ENCODE data around the gene PARD3. TPM values are rescaled to one million over a fixed set of nuclear protein-coding genes. Genes with fewer than 3 reads are reported as not detected.

The PARD3 gene
- total RNA-seq, 1 donor from 2014 or later: 35.4 TPM

DNA sequence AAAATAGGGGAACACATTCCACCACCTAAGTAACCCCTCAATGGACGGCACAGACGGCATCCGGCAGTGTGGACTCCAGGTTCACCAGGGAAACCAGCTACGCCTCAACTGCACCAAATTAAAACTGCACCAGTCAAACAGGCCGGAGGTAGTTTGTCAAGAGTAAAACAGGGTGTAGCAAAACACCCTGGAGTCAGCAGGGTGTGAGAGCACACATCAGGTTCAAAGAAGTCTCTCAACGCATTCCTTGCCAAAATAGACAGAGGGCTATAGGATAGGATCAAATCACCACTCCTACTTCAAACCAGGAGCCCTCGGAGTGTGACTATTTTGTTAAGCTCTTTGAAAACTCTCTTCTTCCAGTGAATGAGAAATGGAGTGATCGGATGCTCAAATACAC lies 135.9 kb downstream of the PARD3 start:
- FAIRE-seq (no peak), DNase-seq (ENCODE audit: low read depth) (no peak)
- Histone ChIP-seq H4K20me1 (ENCODE audit: insufficient read depth, low read length) (peaks cover 19% of the 10 kb centered on the region), H3K27me3 (ENCODE audit: insufficient read depth, low read length) (no peaks in the 10 kb centered on the region), H3K4me1 (ENCODE audit: insufficient read depth, low read length) (no peaks in the 10 kb centered on the region), H3K79me2 (ENCODE audit: insufficient read depth, low read length) (peaks cover 15% of the 10 kb centered on the region), H3K9ac (ENCODE audit: low read length) (no peak overlapping the region), H3K36me3 (ENCODE audit: insufficient read depth, low read length) (no peaks in the 10 kb centered on the region), H2AFZ (ENCODE audit: low read depth, low read length) (no peak overlapping the region), H3K9me3 (ENCODE audit: insufficient read depth, low read depth, low read length) (no peaks in the 10 kb centered on the region), H3K4me2 (ENCODE audit: low read length) (no peak overlapping the region), H3K27ac (ENCODE audit: low read depth, low read length) (no peak overlapping the region), H3K4me3 (ENCODE audit: insufficient read depth, low read depth, low read length) (no peak overlapping the region)
- H3K36me3 Mint-ChIP-seq (ENCODE audit: low read depth, unreplicated experiment): no peaks in the 10 kb centered on the region
- TF ChIP-seq, protein P1, sequence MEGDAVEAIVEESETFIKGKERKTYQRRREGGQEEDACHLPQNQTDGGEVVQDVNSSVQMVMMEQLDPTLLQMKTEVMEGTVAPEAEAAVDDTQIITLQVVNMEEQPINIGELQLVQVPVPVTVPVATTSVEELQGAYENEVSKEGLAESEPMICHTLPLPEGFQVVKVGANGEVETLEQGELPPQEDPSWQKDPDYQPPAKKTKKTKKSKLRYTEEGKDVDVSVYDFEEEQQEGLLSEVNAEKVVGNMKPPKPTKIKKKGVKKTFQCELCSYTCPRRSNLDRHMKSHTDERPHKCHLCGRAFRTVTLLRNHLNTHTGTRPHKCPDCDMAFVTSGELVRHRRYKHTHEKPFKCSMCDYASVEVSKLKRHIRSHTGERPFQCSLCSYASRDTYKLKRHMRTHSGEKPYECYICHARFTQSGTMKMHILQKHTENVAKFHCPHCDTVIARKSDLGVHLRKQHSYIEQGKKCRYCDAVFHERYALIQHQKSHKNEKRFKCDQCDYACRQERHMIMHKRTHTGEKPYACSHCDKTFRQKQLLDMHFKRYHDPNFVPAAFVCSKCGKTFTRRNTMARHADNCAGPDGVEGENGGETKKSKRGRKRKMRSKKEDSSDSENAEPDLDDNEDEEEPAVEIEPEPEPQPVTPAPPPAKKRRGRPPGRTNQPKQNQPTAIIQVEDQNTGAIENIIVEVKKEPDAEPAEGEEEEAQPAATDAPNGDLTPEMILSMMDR (IDR thresholded peaks at IDR 0.05; ENCODE audit: insufficient read depth, low read depth, low read length): no peak
- TF ChIP-seq EZH2 (IDR thresholded peaks at IDR 0.05; ENCODE audit: insufficient read depth, low read length): no peak
- no peaks in the 10 kb centered on the region for H3K9me3 Mint-ChIP-seq (ENCODE audit: unreplicated experiment)
- H3K4me1 Mint-ChIP-seq (ENCODE audit: low read depth, unreplicated experiment): no peaks in the 10 kb centered on the region
- H3K27me3 Mint-ChIP-seq (ENCODE audit: low read depth, unreplicated experiment): no peaks in the 10 kb centered on the region
- no peak overlapping the region for H3K4me3 Mint-ChIP-seq (ENCODE audit: unreplicated experiment)
- no peak overlapping the region for H3K27ac Mint-ChIP-seq (ENCODE audit: unreplicated experiment)

DNA sequence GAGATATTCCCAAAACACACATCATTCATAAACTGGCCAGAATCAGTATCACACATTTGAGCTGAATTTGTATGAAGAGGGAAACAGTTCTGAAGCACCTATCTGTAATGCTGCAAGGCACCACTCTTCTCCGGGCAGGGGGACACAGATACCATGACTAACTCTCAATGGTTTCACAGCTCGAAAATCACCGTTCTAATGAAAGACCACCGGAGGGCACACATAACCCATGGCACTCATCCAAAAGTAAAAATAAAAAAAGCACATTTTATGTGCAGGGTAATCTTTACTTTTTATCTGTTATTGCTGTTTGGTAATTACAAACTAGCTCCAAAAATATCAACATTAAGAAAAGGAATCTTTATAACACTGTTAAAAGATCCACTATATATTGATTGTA lies 137.5 kb downstream of the PARD3 start:
- no peaks in the 10 kb centered on the region for H3K27me3 ChIP-seq (ENCODE audit: insufficient read depth, low read length)
- no peak overlapping the region for H3K27ac ChIP-seq (ENCODE audit: low read depth, low read length)
- no peaks in the 10 kb centered on the region for H3K9me3 ChIP-seq (ENCODE audit: insufficient read depth, low read depth, low read length)
- Mint-ChIP-seq H3K4me1 (ENCODE audit: low read depth, unreplicated experiment) (no peaks in the 10 kb centered on the region), H3K27ac (ENCODE audit: unreplicated experiment) (no peak overlapping the region), H3K27me3 (ENCODE audit: low read depth, unreplicated experiment) (no peaks in the 10 kb centered on the region), H3K9me3 (ENCODE audit: unreplicated experiment) (no peaks in the 10 kb centered on the region), H3K36me3 (ENCODE audit: low read depth, unreplicated experiment) (no peaks in the 10 kb centered on the region), H3K4me3 (ENCODE audit: unreplicated experiment) (no peak overlapping the region)
- DNase-seq (ENCODE audit: low read depth) (no peak), FAIRE-seq (no peak)
- TF ChIP-seq, protein P1 (IDR thresholded peaks at IDR 0.05; ENCODE audit: insufficient read depth, low read depth, low read length): peak; percentile 3
- no peak for TF ChIP-seq EZH2 (IDR thresholded peaks at IDR 0.05; ENCODE audit: insufficient read depth, low read length)
- H2AFZ ChIP-seq (ENCODE audit: low read depth, low read length): no peak overlapping the region
- H3K79me2 ChIP-seq (ENCODE audit: insufficient read depth, low read length): peaks cover 10% of the 10 kb centered on the region
- H3K36me3 ChIP-seq (ENCODE audit: insufficient read depth, low read length): no peaks in the 10 kb centered on the region
- peaks cover 9% of the 10 kb centered on the region for H4K20me1 ChIP-seq (ENCODE audit: insufficient read depth, low read length)
- H3K4me2 ChIP-seq (ENCODE audit: low read length): no peak overlapping the region
- H3K4me1 ChIP-seq (ENCODE audit: insufficient read depth, low read length): no peaks in the 10 kb centered on the region
- H3K9ac ChIP-seq (ENCODE audit: low read length): no peak overlapping the region
- H3K4me3 ChIP-seq (ENCODE audit: insufficient read depth, low read depth, low read length): no peak overlapping the region

DNA sequence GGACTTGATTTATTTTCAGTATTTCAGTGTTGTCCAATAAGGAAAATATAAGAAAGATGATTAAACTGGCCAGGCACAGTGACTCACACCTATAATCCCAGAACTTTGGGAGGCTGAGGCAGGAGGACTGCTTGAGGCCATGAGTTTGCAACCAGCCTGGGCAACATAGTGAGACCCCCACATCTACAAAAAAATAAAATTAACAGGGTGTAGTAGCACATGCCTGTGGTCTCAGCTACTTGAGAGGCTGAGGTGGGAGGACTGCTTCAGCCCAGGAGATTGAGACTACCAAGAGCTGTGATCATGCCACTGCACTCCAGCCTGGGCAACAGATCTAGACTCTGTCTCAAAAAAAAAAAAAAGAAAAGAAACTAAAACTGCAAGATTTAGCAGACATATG lies 138.0 kb downstream of the PARD3 start:
- H2AFZ ChIP-seq (ENCODE audit: low read depth, low read length): no peak overlapping the region
- no peak overlapping the region for H3K27ac ChIP-seq (ENCODE audit: low read depth, low read length)
- no peaks in the 10 kb centered on the region for H3K27me3 Mint-ChIP-seq (ENCODE audit: low read depth, unreplicated experiment)
- no peaks in the 10 kb centered on the region for H3K9me3 Mint-ChIP-seq (ENCODE audit: unreplicated experiment)
- no peak for TF ChIP-seq EZH2 (IDR thresholded peaks at IDR 0.05; ENCODE audit: insufficient read depth, low read length)
- TF ChIP-seq, protein P1 (IDR thresholded peaks at IDR 0.05; ENCODE audit: insufficient read depth, low read depth, low read length): no peak
- H3K27ac Mint-ChIP-seq (ENCODE audit: unreplicated experiment): no peak overlapping the region
- H3K4me3 ChIP-seq (ENCODE audit: insufficient read depth, low read depth, low read length): no peak overlapping the region
- FAIRE-seq: no peak
- H3K4me1 Mint-ChIP-seq (ENCODE audit: low read depth, unreplicated experiment): no peaks in the 10 kb centered on the region
- H3K4me2 ChIP-seq (ENCODE audit: low read length): no peak overlapping the region
- H3K9me3 ChIP-seq (ENCODE audit: insufficient read depth, low read depth, low read length): no peaks in the 10 kb centered on the region
- H3K27me3 ChIP-seq (ENCODE audit: insufficient read depth, low read length): no peaks in the 10 kb centered on the region
- no peak overlapping the region for H3K9ac ChIP-seq (ENCODE audit: low read length)
- no peak overlapping the region for H3K4me3 Mint-ChIP-seq (ENCODE audit: unreplicated experiment)
- no peaks in the 10 kb centered on the region for H3K36me3 Mint-ChIP-seq (ENCODE audit: low read depth, unreplicated experiment)
- H3K79me2 ChIP-seq (ENCODE audit: insufficient read depth, low read length): peaks cover 10% of the 10 kb centered on the region
- peaks cover 10% of the 10 kb centered on the region for H4K20me1 ChIP-seq (ENCODE audit: insufficient read depth, low read length)
- no peaks in the 10 kb centered on the region for H3K36me3 ChIP-seq (ENCODE audit: insufficient read depth, low read length)
- no peaks in the 10 kb centered on the region for H3K4me1 ChIP-seq (ENCODE audit: insufficient read depth, low read length)
- DNase-seq (ENCODE audit: low read depth): no peak

All from astrocyte (in vitro differentiated cells and primary cell).